Neural cell (in vitro differentiated cells): ENCODE data around the gene RBFOX2. TPM values are rescaled to one million over a fixed set of nuclear protein-coding genes. Genes with fewer than 3 reads are reported as not detected.

ENCODE experiments used
- H2AFZ ChIP-seq: fragments of 200-600, 300-800 bp; sonication (generic), shearing (Covaris generic); 2 replicates; pipeline ENCODE4 v1.6.0; 2014; ENCODE audit warnings: low read depth, mild to moderate bottlenecking, antibody characterized with exemption, low read length, moderate library complexity
- H3F3A ChIP-seq: fragments of 200-600 bp; shearing (Covaris generic); 2 replicates; pipeline ENCODE4 v1.6.1; 2016; ENCODE audit warnings: mild to moderate bottlenecking, moderate library complexity, mixed read lengths, antibody characterized with exemption, low read length; ENCODE audit not compliant: insufficient read depth, poor library complexity, severe bottlenecking
- H3K27ac ChIP-seq: fragments of 200-600, 300-800 bp; sonication (generic), shearing (Covaris generic); 2 replicates; pipeline ENCODE4 v1.5.1; 2014; ENCODE audit warnings: mild to moderate bottlenecking, low read length, moderate library complexity
- H3K27me3 ChIP-seq: fragments of 300-800, 200-600 bp; sonication (generic), shearing (Covaris generic); 2 replicates; pipeline ENCODE4 v1.6.0; 2014; ENCODE audit warnings: mild to moderate bottlenecking, low read depth, low read length, moderate library complexity; ENCODE audit not compliant: insufficient read depth
- H3K36me3 ChIP-seq: fragments of 300-800, 200-600 bp; sonication (generic), shearing (Covaris generic); 2 replicates; pipeline ENCODE4 v1.5.1; 2014; ENCODE audit warnings: mild to moderate bottlenecking, antibody characterized with exemption, low read length, moderate library complexity; ENCODE audit not compliant: insufficient read depth
- H3K4me2 ChIP-seq: fragments of 300-800, 200-600 bp; sonication (generic), shearing (Covaris generic); 2 replicates; pipeline ENCODE4 v1.6.0; 2014; ENCODE audit warnings: mild to moderate bottlenecking, low read length
- H3K4me3 ChIP-seq: fragments of 300-800, 200-600 bp; sonication (generic), shearing (Covaris generic); 2 replicates; pipeline ENCODE4 v1.5.1; 2014; ENCODE audit warnings: mild to moderate bottlenecking, low read length, moderate library complexity
- H3K79me2 ChIP-seq: fragments of 200-600 bp; shearing (Covaris generic); replicated peaks from 2 replicates; pipeline ENCODE4 v1.6.0; 2014; ENCODE audit warnings: mild to moderate bottlenecking, low read length, moderate library complexity; ENCODE audit not compliant: insufficient read depth
- H3K9ac ChIP-seq: fragments of 300-800, 200-600 bp; sonication (generic), shearing (Covaris generic); 2 replicates; pipeline ENCODE4 v1.6.1; 2016; ENCODE audit warnings: mild to moderate bottlenecking, low read length, mixed read lengths
- H3K9me2 ChIP-seq: fragments of 200-600 bp; shearing (Covaris generic); 2 replicates; pipeline ENCODE4 v1.6.1; 2016; ENCODE audit warnings: mild to moderate bottlenecking, low read length, mixed read lengths; ENCODE audit not compliant: insufficient read depth
- H3K9me3 ChIP-seq: fragments of 200-600, 300-800 bp; sonication (generic), shearing (Covaris generic); 2 replicates; pipeline ENCODE4 v1.6.1; 2016; ENCODE audit warnings: mild to moderate bottlenecking, mixed run types, low read length, moderate library complexity, mixed read lengths
- H4K20me1 ChIP-seq: fragments of 200-600 bp; shearing (Covaris generic); 2 replicates; pipeline ENCODE4 v1.6.1; 2016; ENCODE audit warnings: mild to moderate bottlenecking, mixed run types; ENCODE audit not compliant: insufficient read depth
- EP300 ChIP-seq: fragments of 450-650 bp; conservative IDR thresholded peaks from 2 replicates; pipeline ENCODE4 v1.6.1; 2014; ENCODE audit warnings: antibody characterized with exemption, mild to moderate bottlenecking, moderate library complexity; ENCODE audit not compliant: poor library complexity, severe bottlenecking
- EZH2 ChIP-seq: fragments of 200-600, 300-800 bp; shearing (Covaris generic), sonication (generic); IDR thresholded peaks from 2 replicates; pipeline ENCODE4 v1.6.1; 2014; ENCODE audit warnings: antibody characterized with exemption, low read length, borderline replicate concordance, mild to moderate bottlenecking; ENCODE audit not compliant: insufficient read depth, poor library complexity, severe bottlenecking
- MXI1 ChIP-seq: fragments of 450-650 bp; conservative IDR thresholded peaks from 2 replicates; pipeline ENCODE4 v1.6.1; 2014; ENCODE audit warnings: antibody characterized with exemption, mild to moderate bottlenecking; ENCODE audit not compliant: poor library complexity, severe bottlenecking
- POLR2AphosphoS5 ChIP-seq: IDR thresholded peaks from 2 replicates; pipeline ENCODE4 v1.6.1; 2012
- RAD21 ChIP-seq: fragments of 450-650 bp; conservative IDR thresholded peaks from 2 replicates; pipeline ENCODE4 v1.6.1; 2014; ENCODE audit warnings: antibody characterized with exemption, mild to moderate bottlenecking, moderate library complexity
- SMC3 ChIP-seq: fragments of 450-650 bp; conservative IDR thresholded peaks from 2 replicates; pipeline ENCODE4 v1.6.1; 2014; ENCODE audit warnings: antibody characterized with exemption, mild to moderate bottlenecking, moderate library complexity; ENCODE audit not compliant: poor library complexity
- TAF1 ChIP-seq: IDR thresholded peaks from 2 replicates; pipeline ENCODE4 v1.6.1; 2012; ENCODE audit warnings: low read depth
- polyA plus RNA-seq: library from polyadenylated mRNA; depleted of rRNA; stranded (reverse); fragments of >200 nt; gene quantifications from 2 replicates; pipeline ENCODE4 v1.2.3, GENCODE V29; 2014
- TF ChIP-seq, protein P1 (sequence below): fragments of 450-650 bp; IDR thresholded peaks from 2 replicates; pipeline ENCODE4 v1.5.1; 2014; ENCODE audit warnings: antibody characterized with exemption, mild to moderate bottlenecking, moderate library complexity; ENCODE audit not compliant: poor library complexity, severe bottlenecking
- TF ChIP-seq, protein P2 (sequence below): IDR thresholded peaks from 2 replicates; pipeline ENCODE4 v1.6.1; 2012; ENCODE audit warnings: borderline replicate concordance

RBFOX2 gene
- polyA plus RNA-seq, 1 donor from 2014 or later: 529 TPM

DNA sequence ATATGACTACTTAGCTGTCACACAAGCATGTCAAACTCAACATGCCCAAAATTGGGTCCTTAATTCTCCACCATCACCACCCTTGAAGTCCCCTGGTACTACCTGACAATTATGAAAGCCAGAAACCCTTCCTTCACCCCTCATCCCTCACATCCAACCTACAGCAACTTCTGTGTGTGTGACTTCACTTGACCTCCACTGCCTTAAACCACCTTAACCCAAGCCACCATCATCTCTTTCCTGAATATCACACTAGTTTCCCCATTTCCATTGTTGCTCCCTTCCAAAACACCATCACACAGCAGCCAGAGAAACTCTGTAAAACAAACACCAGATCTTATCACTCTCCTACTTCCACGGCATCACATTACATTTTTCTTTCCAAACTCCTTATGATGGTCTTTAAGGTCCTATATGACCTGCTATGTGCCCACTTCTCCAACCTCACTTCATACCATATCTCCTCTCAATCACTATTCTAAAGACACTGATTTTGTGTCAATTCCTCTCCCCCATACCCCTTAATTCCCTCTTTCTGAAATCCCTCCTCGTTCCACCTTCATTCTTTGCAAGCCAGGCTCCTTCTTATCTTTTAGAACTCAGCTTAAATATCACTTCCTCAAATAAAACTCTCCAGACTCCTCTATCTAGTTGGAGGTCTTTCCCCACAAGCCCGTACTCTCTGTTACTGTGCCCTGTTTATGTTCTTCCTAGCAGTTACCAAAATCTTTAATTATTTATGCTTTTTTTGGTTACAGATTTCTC, 124.9 kb downstream of the RBFOX2 start:
- Histone ChIP-seq H3F3A (no peaks in the 10 kb centered on the region), H3K36me3 (no peaks in the 10 kb centered on the region), H3K4me2 (no peak overlapping the region), H2AFZ (no peak overlapping the region), H3K27ac (no peak overlapping the region), H3K27me3 (no peaks in the 10 kb centered on the region), H3K9me3 (no peaks in the 10 kb centered on the region), H3K9ac (no peak overlapping the region), H4K20me1 (peaks cover 6% of the 10 kb centered on the region), H3K4me3 (no peak overlapping the region), H3K9me2 (no peaks in the 10 kb centered on the region), H3K79me2 (peaks cover 14% of the 10 kb centered on the region)
- TF ChIP-seq TAF1 (no peak), RAD21 (no peak), POLR2AphosphoS5 (no peak), EZH2 (no peak), MXI1 (no peak)

DNA sequence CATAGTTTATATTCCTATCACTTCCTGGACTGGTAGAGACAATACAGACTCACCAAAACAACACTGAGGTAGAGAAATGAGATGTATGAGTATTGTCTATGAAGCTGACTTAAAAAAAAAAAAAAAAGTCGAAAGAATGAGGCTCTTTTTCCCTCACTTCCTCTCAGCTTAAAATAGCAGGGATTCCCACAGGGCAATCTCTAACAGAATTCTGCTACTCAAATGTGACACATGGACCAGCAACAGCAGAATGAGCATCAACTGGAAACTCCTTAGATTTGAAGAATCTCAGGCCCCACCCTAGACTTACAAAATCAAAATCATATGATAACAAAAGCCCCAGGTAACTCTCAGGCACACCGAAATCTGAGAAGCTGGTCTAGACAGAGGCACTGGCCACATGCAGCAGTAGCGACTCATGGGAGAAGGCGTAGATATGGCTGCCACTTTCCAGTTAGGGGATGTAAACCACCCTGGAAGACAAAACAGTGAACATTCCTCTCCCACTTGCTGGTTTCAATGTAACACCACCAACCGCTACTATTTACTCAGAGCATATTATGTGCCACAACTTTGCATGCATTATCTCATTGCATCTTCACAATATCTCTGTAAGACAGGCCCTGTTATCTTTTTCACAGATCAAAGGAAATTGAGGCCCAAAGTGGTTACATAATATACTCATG, 128.0 kb downstream of the RBFOX2 start:
- Histone ChIP-seq H3K36me3 (no peaks in the 10 kb centered on the region), H3K9ac (no peak overlapping the region), H2AFZ (no peak overlapping the region), H3K9me2 (no peaks in the 10 kb centered on the region), H3K27me3 (no peaks in the 10 kb centered on the region), H3F3A (no peaks in the 10 kb centered on the region), H3K9me3 (no peaks in the 10 kb centered on the region), H3K27ac (peak overlapping the region; percentile 13), H3K4me3 (peak overlapping the region; percentile 15), H4K20me1 (no peaks in the 10 kb centered on the region), H3K79me2 (peaks cover 21% of the 10 kb centered on the region), H3K4me2 (no peak overlapping the region)
- no peak for TF ChIP-seq POLR2AphosphoS5
- TF ChIP-seq, protein P1, sequence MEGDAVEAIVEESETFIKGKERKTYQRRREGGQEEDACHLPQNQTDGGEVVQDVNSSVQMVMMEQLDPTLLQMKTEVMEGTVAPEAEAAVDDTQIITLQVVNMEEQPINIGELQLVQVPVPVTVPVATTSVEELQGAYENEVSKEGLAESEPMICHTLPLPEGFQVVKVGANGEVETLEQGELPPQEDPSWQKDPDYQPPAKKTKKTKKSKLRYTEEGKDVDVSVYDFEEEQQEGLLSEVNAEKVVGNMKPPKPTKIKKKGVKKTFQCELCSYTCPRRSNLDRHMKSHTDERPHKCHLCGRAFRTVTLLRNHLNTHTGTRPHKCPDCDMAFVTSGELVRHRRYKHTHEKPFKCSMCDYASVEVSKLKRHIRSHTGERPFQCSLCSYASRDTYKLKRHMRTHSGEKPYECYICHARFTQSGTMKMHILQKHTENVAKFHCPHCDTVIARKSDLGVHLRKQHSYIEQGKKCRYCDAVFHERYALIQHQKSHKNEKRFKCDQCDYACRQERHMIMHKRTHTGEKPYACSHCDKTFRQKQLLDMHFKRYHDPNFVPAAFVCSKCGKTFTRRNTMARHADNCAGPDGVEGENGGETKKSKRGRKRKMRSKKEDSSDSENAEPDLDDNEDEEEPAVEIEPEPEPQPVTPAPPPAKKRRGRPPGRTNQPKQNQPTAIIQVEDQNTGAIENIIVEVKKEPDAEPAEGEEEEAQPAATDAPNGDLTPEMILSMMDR: no peak
- TF ChIP-seq TAF1: no peak

DNA sequence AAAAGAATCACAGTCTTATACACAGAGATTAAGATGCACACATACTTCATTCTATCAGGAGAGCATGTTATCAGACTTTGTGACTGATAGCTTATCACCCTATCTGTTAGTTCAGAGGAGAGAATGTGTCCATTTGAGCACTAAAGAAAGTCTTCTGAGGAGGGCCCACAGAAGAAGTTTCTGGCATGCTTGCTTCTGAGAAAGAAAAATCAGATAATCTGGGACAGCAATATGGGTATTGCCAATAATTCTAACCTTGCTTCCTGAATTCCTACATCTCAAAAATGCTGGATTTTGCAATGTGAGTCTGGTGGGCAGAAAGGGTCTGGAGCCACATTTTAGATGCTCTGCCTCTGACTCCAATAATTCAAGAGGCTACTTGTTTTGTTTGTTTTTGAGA, 128.9 kb downstream of the RBFOX2 start:
- no peaks in the 10 kb centered on the region for H3K9me2 ChIP-seq
- H3K9me3 ChIP-seq: no peaks in the 10 kb centered on the region
- H3K4me2 ChIP-seq: no peak overlapping the region
- no peak overlapping the region for H2AFZ ChIP-seq
- H3F3A ChIP-seq: no peaks in the 10 kb centered on the region
- H3K79me2 ChIP-seq: peaks cover 18% of the 10 kb centered on the region
- H3K27ac ChIP-seq: peak overlapping the region; percentile 8
- TF ChIP-seq POLR2AphosphoS5 (no peak), EP300 (no peak), RAD21 (no peak), MXI1 (no peak), TAF1 (no peak), SMC3 (no peak), EZH2 (no peak)
- TF ChIP-seq, protein P2, sequence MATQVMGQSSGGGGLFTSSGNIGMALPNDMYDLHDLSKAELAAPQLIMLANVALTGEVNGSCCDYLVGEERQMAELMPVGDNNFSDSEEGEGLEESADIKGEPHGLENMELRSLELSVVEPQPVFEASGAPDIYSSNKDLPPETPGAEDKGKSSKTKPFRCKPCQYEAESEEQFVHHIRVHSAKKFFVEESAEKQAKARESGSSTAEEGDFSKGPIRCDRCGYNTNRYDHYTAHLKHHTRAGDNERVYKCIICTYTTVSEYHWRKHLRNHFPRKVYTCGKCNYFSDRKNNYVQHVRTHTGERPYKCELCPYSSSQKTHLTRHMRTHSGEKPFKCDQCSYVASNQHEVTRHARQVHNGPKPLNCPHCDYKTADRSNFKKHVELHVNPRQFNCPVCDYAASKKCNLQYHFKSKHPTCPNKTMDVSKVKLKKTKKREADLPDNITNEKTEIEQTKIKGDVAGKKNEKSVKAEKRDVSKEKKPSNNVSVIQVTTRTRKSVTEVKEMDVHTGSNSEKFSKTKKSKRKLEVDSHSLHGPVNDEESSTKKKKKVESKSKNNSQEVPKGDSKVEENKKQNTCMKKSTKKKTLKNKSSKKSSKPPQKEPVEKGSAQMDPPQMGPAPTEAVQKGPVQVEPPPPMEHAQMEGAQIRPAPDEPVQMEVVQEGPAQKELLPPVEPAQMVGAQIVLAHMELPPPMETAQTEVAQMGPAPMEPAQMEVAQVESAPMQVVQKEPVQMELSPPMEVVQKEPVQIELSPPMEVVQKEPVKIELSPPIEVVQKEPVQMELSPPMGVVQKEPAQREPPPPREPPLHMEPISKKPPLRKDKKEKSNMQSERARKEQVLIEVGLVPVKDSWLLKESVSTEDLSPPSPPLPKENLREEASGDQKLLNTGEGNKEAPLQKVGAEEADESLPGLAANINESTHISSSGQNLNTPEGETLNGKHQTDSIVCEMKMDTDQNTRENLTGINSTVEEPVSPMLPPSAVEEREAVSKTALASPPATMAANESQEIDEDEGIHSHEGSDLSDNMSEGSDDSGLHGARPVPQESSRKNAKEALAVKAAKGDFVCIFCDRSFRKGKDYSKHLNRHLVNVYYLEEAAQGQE: no peak
- TF ChIP-seq, protein P1: no peak
- H4K20me1 ChIP-seq: no peaks in the 10 kb centered on the region
- no peak overlapping the region for H3K9ac ChIP-seq
- H3K27me3 ChIP-seq: no peaks in the 10 kb centered on the region
- H3K36me3 ChIP-seq: no peaks in the 10 kb centered on the region
- H3K4me3 ChIP-seq: no peak overlapping the region
